GM20000 (cell line): ENCODE results near the gene NDUFA12.

Source experiments
- DNase-seq: peaks from one replicate; pipeline ENCODE4 v3.0.0; 2012; ENCODE audit warnings: low spot score
- CTCF ChIP-seq: IDR thresholded peaks from 2 replicates; pipeline ENCODE4 v1.5.1; 2012; ENCODE audit warnings: mild to moderate bottlenecking, control low read depth; ENCODE audit errors: extremely low read depth, missing control alignments

NDUFA12 gene

DNA sequence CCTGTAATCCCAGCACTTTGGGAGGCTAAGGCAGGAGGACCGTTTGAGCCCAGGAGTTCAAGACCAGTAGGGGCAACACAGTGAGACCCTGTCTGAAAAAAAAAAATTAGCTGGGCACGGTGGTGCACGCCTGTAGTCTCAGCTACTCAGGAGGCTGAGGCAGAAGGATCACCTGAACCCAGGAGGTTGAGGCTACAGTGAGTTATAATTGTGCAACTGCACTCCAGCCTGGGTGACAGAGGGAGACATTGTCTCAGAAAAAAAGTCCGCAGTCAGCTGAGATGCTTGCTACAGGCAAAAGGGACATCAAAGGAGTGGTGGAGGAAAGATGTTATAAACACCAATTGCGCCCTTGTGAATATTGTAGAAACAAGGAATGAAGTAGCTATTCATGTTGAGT lies 77.8 kb downstream of the NDUFA12 start:
- no peak for DNase-seq
- no peak for TF ChIP-seq CTCF

DNA sequence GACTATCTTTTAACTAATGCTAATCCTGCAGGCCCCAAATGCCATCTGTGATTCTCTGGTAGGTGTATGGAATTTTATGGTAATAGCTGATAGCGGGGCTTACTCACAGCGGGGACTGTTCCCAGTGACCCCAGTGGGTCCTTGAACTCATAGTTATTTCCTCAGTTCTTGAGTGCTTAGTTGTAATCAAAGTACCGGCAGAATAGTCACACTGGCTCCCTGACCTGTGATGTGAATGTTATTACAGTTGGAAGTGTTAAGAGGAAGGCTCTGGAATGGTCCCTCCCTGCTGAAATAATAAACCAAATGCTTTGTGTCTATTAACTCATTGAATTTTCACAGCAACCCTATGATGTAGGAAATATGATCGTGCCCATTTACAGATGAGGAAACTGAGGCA lies 78.3 kb downstream of the NDUFA12 start:
- TF ChIP-seq CTCF: no peak
- DNase-seq: no peak

GRCh38 chr12:94922561-94922960 lies 80.9 kb downstream of the NDUFA12 start:
- no peak for TF ChIP-seq CTCF
- DNase-seq: no peak
